Prostate gland (tissue), 2 donors: ENCODE data around the gene GFI1B.
A peak's percentile ranks its signal among the peaks of the same experiment; 100 is the strongest.

Experiments
- POLR2AphosphoS5 ChIP-seq: sonication (generic); formaldehyde crosslinking; IDR thresholded peaks from one replicate; pipeline ENCODE4 v1.6.1; 2017; ENCODE audit warnings: antibody characterized with exemption
- TF ChIP-seq, protein P1 (sequence below), 4 experiments: fragments of 200-600 bp in 2 of 4; fragments of 450-650 bp in 2 of 4; sonication (generic) in 2 of 4; IDR thresholded peaks; 1 replicate in 3 of 4; 2 replicates in 1 of 4; pipeline ENCODE4 v1.5.1; 2016 to 2019; ENCODE audit warnings: antibody characterized with exemption in 4 of 4, mild to moderate bottlenecking in 2 of 4, moderate library complexity in 2 of 4

DNA sequence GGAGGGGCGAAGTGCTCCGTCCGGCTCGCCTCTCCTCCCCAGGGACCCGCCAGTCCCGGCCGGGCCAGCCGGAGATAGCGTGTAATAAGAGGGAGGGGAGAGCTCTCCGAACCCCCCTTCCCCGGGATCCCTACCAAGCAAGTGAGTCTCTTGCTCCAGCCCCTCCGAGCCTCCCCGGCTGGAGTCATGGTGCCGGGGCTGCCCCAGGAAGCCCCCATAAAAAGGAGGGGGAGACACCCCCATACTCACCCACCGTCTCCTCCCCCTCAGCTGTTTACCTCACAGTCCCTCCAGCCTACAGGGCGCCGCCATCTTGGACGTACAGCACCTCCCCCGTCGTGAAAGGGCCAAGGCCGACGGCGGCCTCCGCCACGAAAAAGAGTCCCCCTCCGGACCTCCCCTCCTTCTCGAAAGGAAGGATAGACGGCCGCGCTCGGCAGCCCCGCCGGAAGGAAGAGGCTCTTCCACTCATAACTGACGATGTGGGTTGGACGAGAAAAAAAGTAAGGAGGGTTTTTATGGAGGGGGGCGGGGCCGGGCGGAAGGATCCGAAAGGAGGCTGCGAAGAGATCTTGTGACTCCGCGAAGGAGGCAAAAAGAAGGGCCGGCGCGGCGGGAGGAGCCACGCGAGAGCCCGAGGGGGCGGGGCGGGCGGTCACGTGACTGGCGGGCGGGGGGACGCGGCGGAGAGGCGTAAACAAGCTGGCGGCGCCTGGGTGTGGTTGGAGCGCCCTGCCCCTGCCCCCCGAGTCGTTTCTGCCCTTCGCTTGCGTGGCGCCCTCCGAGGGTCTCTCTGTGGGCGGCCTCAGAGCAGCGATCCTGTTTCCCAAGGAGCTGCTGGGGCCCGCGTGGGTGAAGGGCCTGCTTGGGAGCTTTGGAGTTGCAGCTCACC, 34.0 kb upstream of the GFI1B start, which contains the start of gene TSC1:
- TF ChIP-seq, protein P1, sequence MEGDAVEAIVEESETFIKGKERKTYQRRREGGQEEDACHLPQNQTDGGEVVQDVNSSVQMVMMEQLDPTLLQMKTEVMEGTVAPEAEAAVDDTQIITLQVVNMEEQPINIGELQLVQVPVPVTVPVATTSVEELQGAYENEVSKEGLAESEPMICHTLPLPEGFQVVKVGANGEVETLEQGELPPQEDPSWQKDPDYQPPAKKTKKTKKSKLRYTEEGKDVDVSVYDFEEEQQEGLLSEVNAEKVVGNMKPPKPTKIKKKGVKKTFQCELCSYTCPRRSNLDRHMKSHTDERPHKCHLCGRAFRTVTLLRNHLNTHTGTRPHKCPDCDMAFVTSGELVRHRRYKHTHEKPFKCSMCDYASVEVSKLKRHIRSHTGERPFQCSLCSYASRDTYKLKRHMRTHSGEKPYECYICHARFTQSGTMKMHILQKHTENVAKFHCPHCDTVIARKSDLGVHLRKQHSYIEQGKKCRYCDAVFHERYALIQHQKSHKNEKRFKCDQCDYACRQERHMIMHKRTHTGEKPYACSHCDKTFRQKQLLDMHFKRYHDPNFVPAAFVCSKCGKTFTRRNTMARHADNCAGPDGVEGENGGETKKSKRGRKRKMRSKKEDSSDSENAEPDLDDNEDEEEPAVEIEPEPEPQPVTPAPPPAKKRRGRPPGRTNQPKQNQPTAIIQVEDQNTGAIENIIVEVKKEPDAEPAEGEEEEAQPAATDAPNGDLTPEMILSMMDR (IDR thresholded peaks at IDR 0.05) = peak in 2 of 4 experiments; percentile 4 to 24
- TF ChIP-seq POLR2AphosphoS5 = peak; percentile 91
